Neural progenitor cell (in vitro differentiated cells): ENCODE results near the gene MST1R. TPM values are rescaled to one million over a fixed set of nuclear protein-coding genes. Genes with fewer than 3 reads are reported as not detected.

Experiments used
- DNase-seq: peaks from one replicate; pipeline ENCODE4 v3.0.0-alpha.2; 2016; ENCODE audit warnings: low spot score
- H2AFZ ChIP-seq: fragments of 200-600 bp; sonication (generic); replicated peaks from 2 replicates; pipeline ENCODE4 v1.6.1; 2016; ENCODE audit warnings: antibody characterized with exemption
- H3F3A ChIP-seq: fragments of 200-600 bp; sonication (generic); 2 replicates; pipeline ENCODE4 v1.6.1; 2016; ENCODE audit warnings: antibody characterized with exemption, low read depth
- H3K27ac ChIP-seq: fragments of 200-600 bp; sonication (generic); 2 replicates; pipeline ENCODE4 v1.5.1; 2016; ENCODE audit warnings: mild to moderate bottlenecking
- H3K27me3 ChIP-seq: fragments of 200-600 bp; sonication (generic); 2 replicates; pipeline ENCODE4 v1.6.1; 2016; ENCODE audit warnings: mild to moderate bottlenecking, moderate library complexity
- H3K36me3 ChIP-seq: fragments of 200-600 bp; sonication (generic); 2 replicates; pipeline ENCODE4 v1.5.1; 2016
- H3K4me1 ChIP-seq: fragments of 200-600 bp; sonication (generic); 2 replicates; pipeline ENCODE4 v1.6.1; 2016; ENCODE audit warnings: mixed run types
- H3K4me2 ChIP-seq: fragments of 200-600 bp; sonication (generic); 2 replicates; pipeline ENCODE4 v1.6.1; 2016
- H3K4me3 ChIP-seq: fragments of 200-600 bp; sonication (generic); 2 replicates; pipeline ENCODE4 v1.5.1; 2016
- H3K79me2 ChIP-seq: fragments of 200-600 bp; sonication (generic); 2 replicates; pipeline ENCODE4 v1.6.1; 2016; ENCODE audit warnings: low read depth
- H3K9ac ChIP-seq: fragments of 200-600 bp; sonication (generic); 2 replicates; pipeline ENCODE4 v1.6.1; 2016
- H3K9me3 ChIP-seq: fragments of 200-600 bp; sonication (generic); 2 replicates; pipeline ENCODE4 v1.5.1; 2016; ENCODE audit warnings: low read depth
- H4K20me1 ChIP-seq: fragments of 200-600 bp; sonication (generic); 2 replicates; pipeline ENCODE4 v1.6.1; 2016; ENCODE audit warnings: low read depth
- H3K27ac Mint-ChIP-seq: 3 replicates; pipeline ENCODE4 v1.8.0; 2021; ENCODE audit warnings: mixed read lengths
- H3K27me3 Mint-ChIP-seq: 2 replicates; pipeline ENCODE4 v1.8.0; 2022; ENCODE audit warnings: low read depth, mild to moderate bottlenecking, inconsistent platforms, moderate library complexity, mixed read lengths; ENCODE audit not compliant: insufficient read depth
- H3K36me3 Mint-ChIP-seq: 3 replicates; pipeline ENCODE4 v1.8.0; 2021; ENCODE audit warnings: mixed read lengths
- H3K4me1 Mint-ChIP-seq: 3 replicates; pipeline ENCODE4 v1.8.0; 2021; ENCODE audit warnings: mixed read lengths
- H3K4me3 Mint-ChIP-seq: 3 replicates; pipeline ENCODE4 v1.8.0; 2021; ENCODE audit warnings: mild to moderate bottlenecking, moderate library complexity, mixed read lengths
- H3K9me3 Mint-ChIP-seq: 3 replicates; pipeline ENCODE4 v1.8.0; 2020; ENCODE audit warnings: mixed read lengths
- EZH2 ChIP-seq: fragments of 200-600 bp; sonication (generic); IDR thresholded peaks from 2 replicates; pipeline ENCODE4 v1.6.1; 2017; ENCODE audit warnings: antibody characterized with exemption, mild to moderate bottlenecking, moderate library complexity
- EZH2phosphoT487 ChIP-seq: fragments of 200-600 bp; sonication (generic); IDR thresholded peaks from 2 replicates; pipeline ENCODE4 v1.6.1; 2017; ENCODE audit warnings: antibody characterized with exemption
- total RNA-seq: library from RNA; depleted of rRNA; stranded (reverse); fragments of >200 nt; gene quantifications from 2 replicates; pipeline ENCODE4 v1.2.3, GENCODE V29; 2015; ENCODE audit warnings: low replicate concordance
- TF ChIP-seq, protein P1 (sequence below): fragments of 200-600 bp; sonication (generic); IDR thresholded peaks from 2 replicates; pipeline ENCODE4 v1.5.1; 2017; ENCODE audit warnings: antibody characterized with exemption, mild to moderate bottlenecking

Gene MST1R
- total RNA-seq, 1 donor from 2014 or later: 0.32 TPM

- Histone ChIP-seq H3K79me2 (no peaks in the 10 kb centered on the region), H3K27me3 (peaks cover under 1% of the 10 kb centered on the region), H3K36me3 (no peaks in the 10 kb centered on the region), H3K27ac (no peak overlapping the region), H3K4me1 (peaks cover 25% of the 10 kb centered on the region), H4K20me1 (no peaks in the 10 kb centered on the region), H2AFZ (no peak overlapping the region), H3K9me3 (no peaks in the 10 kb centered on the region), H3K4me3 (no peak overlapping the region), H3K9ac (no peak overlapping the region), H3F3A (peaks cover 12% of the 10 kb centered on the region), H3K4me2 (no peak overlapping the region)
- no peak for TF ChIP-seq EZH2
- no peak for DNase-seq
- no peak overlapping the region for H3K4me3 Mint-ChIP-seq
- peaks cover 7% of the 10 kb centered on the region for H3K27me3 Mint-ChIP-seq
- no peak overlapping the region for H3K27ac Mint-ChIP-seq
- peaks cover 37% of the 10 kb centered on the region for H3K4me1 Mint-ChIP-seq
- H3K36me3 Mint-ChIP-seq: no peaks in the 10 kb centered on the region
- H3K9me3 Mint-ChIP-seq: no peaks in the 10 kb centered on the region
Measured at GRCh38 chr3:49876567-49876966, 27.1 kb downstream of the MST1R start.

DNA sequence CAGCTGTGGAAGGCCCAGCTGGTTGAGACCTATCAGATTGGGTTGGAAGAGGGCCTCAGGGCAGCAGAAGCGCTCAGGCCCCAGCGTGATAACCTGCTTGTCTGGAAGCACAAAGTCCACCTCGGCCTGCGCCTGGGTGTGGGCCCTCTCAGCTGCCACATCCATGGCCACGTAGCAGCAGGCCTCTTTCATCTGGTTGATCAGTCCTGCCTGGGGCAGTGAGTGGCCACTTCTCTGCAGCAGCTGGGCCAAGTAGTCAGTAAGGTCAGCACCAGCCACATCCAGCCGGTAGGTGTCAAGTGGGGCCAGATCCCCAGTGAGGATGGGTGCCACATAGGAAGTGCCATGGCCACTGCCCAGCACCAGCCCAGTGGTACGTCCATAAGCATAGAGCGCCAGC, 30.1 kb downstream of the MST1R start:
- H3K27ac Mint-ChIP-seq: no peak overlapping the region
- H3K27ac ChIP-seq: no peak overlapping the region
- peaks cover 4% of the 10 kb centered on the region for H3K4me1 ChIP-seq
- TF ChIP-seq, protein P1, sequence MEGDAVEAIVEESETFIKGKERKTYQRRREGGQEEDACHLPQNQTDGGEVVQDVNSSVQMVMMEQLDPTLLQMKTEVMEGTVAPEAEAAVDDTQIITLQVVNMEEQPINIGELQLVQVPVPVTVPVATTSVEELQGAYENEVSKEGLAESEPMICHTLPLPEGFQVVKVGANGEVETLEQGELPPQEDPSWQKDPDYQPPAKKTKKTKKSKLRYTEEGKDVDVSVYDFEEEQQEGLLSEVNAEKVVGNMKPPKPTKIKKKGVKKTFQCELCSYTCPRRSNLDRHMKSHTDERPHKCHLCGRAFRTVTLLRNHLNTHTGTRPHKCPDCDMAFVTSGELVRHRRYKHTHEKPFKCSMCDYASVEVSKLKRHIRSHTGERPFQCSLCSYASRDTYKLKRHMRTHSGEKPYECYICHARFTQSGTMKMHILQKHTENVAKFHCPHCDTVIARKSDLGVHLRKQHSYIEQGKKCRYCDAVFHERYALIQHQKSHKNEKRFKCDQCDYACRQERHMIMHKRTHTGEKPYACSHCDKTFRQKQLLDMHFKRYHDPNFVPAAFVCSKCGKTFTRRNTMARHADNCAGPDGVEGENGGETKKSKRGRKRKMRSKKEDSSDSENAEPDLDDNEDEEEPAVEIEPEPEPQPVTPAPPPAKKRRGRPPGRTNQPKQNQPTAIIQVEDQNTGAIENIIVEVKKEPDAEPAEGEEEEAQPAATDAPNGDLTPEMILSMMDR: no peak
- no peak for TF ChIP-seq EZH2
- no peak for TF ChIP-seq EZH2phosphoT487
- H3K4me1 Mint-ChIP-seq: peaks cover 29% of the 10 kb centered on the region
- no peak overlapping the region for H3K4me3 Mint-ChIP-seq
- H3K9me3 Mint-ChIP-seq: no peaks in the 10 kb centered on the region
- DNase-seq: no peak
- peaks cover 27% of the 10 kb centered on the region for H3K27me3 ChIP-seq
- H2AFZ ChIP-seq: no peak overlapping the region
- H3K36me3 ChIP-seq: no peaks in the 10 kb centered on the region
- no peaks in the 10 kb centered on the region for H3K9me3 ChIP-seq
- no peaks in the 10 kb centered on the region for H3F3A ChIP-seq
- H3K27me3 Mint-ChIP-seq: peaks cover 10% of the 10 kb centered on the region
- H3K79me2 ChIP-seq: no peaks in the 10 kb centered on the region
- no peak overlapping the region for H3K9ac ChIP-seq
- H3K4me3 ChIP-seq: no peak overlapping the region
- H4K20me1 ChIP-seq: peaks cover 5% of the 10 kb centered on the region
- no peaks in the 10 kb centered on the region for H3K36me3 Mint-ChIP-seq
- H3K4me2 ChIP-seq: no peak overlapping the region

- H3K27ac Mint-ChIP-seq: peak overlapping the region; percentile 33
- H3F3A ChIP-seq: peaks cover 7% of the 10 kb centered on the region
- H3K4me3 Mint-ChIP-seq: peak overlapping the region; percentile 46
- H3K27me3 ChIP-seq: peaks cover 27% of the 10 kb centered on the region
- H3K27ac ChIP-seq: no peak overlapping the region
- no peaks in the 10 kb centered on the region for H3K9me3 Mint-ChIP-seq
- no peak for DNase-seq
- no peaks in the 10 kb centered on the region for H3K36me3 Mint-ChIP-seq
- H3K4me1 Mint-ChIP-seq: peaks cover 34% of the 10 kb centered on the region
- TF ChIP-seq, protein P1: no peak
- TF ChIP-seq EZH2: no peak
- no peak for TF ChIP-seq EZH2phosphoT487
- H2AFZ ChIP-seq: no peak overlapping the region
- H3K4me2 ChIP-seq: no peak overlapping the region
- H3K79me2 ChIP-seq: no peaks in the 10 kb centered on the region
- H3K36me3 ChIP-seq: no peaks in the 10 kb centered on the region
- peaks cover 11% of the 10 kb centered on the region for H3K4me1 ChIP-seq
- H4K20me1 ChIP-seq: peaks cover 13% of the 10 kb centered on the region
- no peaks in the 10 kb centered on the region for H3K9me3 ChIP-seq
- H3K27me3 Mint-ChIP-seq: peaks cover 7% of the 10 kb centered on the region
- no peak overlapping the region for H3K9ac ChIP-seq
- no peak overlapping the region for H3K4me3 ChIP-seq
Measured at GRCh38 chr3:49872801-49873281, 30.8 kb downstream of the MST1R start.

DNA sequence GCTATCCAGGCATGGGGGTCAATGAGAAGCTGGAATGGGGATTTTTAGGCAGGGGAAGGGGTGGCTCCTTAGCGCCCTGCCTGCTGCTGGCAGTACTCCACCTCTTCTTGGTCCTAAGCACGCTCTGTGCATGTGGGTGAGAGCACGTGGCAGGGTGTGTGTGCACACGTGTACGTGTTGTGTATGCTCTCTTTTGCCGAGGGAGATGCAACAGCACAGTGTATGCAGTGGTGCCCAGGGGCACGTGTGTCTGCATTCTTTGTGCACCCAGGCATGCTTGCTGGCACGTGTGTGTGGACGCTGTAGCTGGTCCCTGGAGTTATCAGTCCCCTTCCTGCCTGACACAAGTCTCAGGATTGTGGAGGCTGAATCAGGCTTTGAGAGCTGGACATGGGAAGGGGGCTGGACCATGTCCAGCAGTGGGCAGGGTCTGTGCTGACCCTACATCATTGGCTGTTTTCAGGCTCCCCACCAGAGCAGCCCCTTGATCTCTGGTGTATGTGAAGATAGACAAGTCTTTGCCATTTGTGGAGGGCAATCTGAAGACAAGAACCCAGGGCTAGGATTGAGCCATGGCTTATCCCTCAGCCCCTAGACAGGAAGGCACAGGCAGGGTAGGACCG, 32.0 kb downstream of the MST1R start:
- Histone ChIP-seq H3K4me1 (peaks cover 23% of the 10 kb centered on the region), H3K9ac (no peak overlapping the region), H3K4me2 (no peak overlapping the region), H3K9me3 (no peaks in the 10 kb centered on the region), H3F3A (peaks cover 7% of the 10 kb centered on the region), H3K79me2 (no peaks in the 10 kb centered on the region), H2AFZ (no peak overlapping the region), H3K36me3 (no peaks in the 10 kb centered on the region), H3K4me3 (no peak overlapping the region), H3K27ac (no peak overlapping the region), H3K27me3 (peaks cover 27% of the 10 kb centered on the region), H4K20me1 (peaks cover 25% of the 10 kb centered on the region)
- H3K4me3 Mint-ChIP-seq: peak overlapping the region; percentile 47
- TF ChIP-seq EZH2phosphoT487 (no peak), EZH2 (no peak)
- TF ChIP-seq, protein P1: no peak
- no peak for DNase-seq
- peaks cover 44% of the 10 kb centered on the region for H3K4me1 Mint-ChIP-seq
- H3K9me3 Mint-ChIP-seq: no peaks in the 10 kb centered on the region
- no peaks in the 10 kb centered on the region for H3K36me3 Mint-ChIP-seq
- peaks cover 7% of the 10 kb centered on the region for H3K27me3 Mint-ChIP-seq
- peak overlapping the region; percentile 96 for H3K27ac Mint-ChIP-seq
